Calu3 (cell line): ENCODE measurements around the gene CDH13. TPM values are rescaled to one million over a fixed set of nuclear protein-coding genes. Genes with fewer than 3 reads are reported as not detected.

Experiments
- BruUV-seq: library from RNA; stranded (reverse); fragments of 400-500 nt; replicated peaks from 2 replicates; lab custom pipeline; 2021; lab: Mats Ljungman, UMichigan
- CTCF ChIA-PET: fragments of 300-600 bp; sonication (Branson Sonifier 250); formaldehyde crosslinking; loops from one replicate; lab custom pipeline; 2022; ENCODE audit warnings: antibody characterized with exemption; lab: Charles Lee
- DNase-seq: peaks from one replicate; pipeline ENCODE4 v3.0.0; 2022
- H3K27ac Mint-ChIP-seq: one replicate; pipeline ENCODE4 v1.8.0; 2022; ENCODE audit warnings: mixed read lengths; ENCODE audit not compliant: unreplicated experiment
- H3K27me3 Mint-ChIP-seq: one replicate; pipeline ENCODE4 v1.8.0; 2022; ENCODE audit warnings: mixed read lengths; ENCODE audit not compliant: unreplicated experiment
- H3K36me3 Mint-ChIP-seq: one replicate; pipeline ENCODE4 v1.8.0; 2022; ENCODE audit warnings: mild to moderate bottlenecking, moderate library complexity, mixed read lengths; ENCODE audit not compliant: insufficient read depth, unreplicated experiment
- H3K4me1 Mint-ChIP-seq: one replicate; pipeline ENCODE4 v1.8.0; 2022; ENCODE audit warnings: mild to moderate bottlenecking, low read depth, mixed read lengths; ENCODE audit not compliant: unreplicated experiment
- H3K4me3 Mint-ChIP-seq: one replicate; pipeline ENCODE4 v1.8.0; 2022; ENCODE audit warnings: mild to moderate bottlenecking, low read depth, moderate library complexity, mixed read lengths; ENCODE audit not compliant: unreplicated experiment
- H3K9me3 Mint-ChIP-seq: one replicate; pipeline ENCODE4 v1.8.0; 2022; ENCODE audit warnings: low read depth, mixed read lengths; ENCODE audit not compliant: unreplicated experiment
- intact Hi-C: fragments of 100-400 bp; cut with micrococcal nuclease; formaldehyde crosslinking; loops from one replicate; pipeline ENCODE4 v1.10.0; 2022; ENCODE audit not compliant: unreplicated experiment
- total RNA-seq: library from RNA; stranded (reverse); gene quantifications from 2 replicates; pipeline ENCODE4 v1.2.3, GENCODE V29; 2022
- TF ChIP-seq, protein P1 (sequence below): fragments of 200-600 bp; IDR thresholded peaks from one replicate; pipeline ENCODE4 v1.8.0; 2022; ENCODE audit warnings: antibody characterized with exemption; ENCODE audit not compliant: unreplicated experiment

The CDH13 gene
- total RNA-seq, 1 experiment from 2014 or later: not detected

GRCh38 chr16:82603784-82604411, 22.9 kb upstream of the CDH13 start:
- Mint-ChIP-seq H3K27me3 (no peaks in the 10 kb centered on the region), H3K27ac (no peak overlapping the region), H3K4me1 (no peaks in the 10 kb centered on the region), H3K4me3 (no peak overlapping the region), H3K9me3 (peaks cover 2% of the 10 kb centered on the region), H3K36me3 (no peaks in the 10 kb centered on the region)
- TF ChIP-seq, protein P1, sequence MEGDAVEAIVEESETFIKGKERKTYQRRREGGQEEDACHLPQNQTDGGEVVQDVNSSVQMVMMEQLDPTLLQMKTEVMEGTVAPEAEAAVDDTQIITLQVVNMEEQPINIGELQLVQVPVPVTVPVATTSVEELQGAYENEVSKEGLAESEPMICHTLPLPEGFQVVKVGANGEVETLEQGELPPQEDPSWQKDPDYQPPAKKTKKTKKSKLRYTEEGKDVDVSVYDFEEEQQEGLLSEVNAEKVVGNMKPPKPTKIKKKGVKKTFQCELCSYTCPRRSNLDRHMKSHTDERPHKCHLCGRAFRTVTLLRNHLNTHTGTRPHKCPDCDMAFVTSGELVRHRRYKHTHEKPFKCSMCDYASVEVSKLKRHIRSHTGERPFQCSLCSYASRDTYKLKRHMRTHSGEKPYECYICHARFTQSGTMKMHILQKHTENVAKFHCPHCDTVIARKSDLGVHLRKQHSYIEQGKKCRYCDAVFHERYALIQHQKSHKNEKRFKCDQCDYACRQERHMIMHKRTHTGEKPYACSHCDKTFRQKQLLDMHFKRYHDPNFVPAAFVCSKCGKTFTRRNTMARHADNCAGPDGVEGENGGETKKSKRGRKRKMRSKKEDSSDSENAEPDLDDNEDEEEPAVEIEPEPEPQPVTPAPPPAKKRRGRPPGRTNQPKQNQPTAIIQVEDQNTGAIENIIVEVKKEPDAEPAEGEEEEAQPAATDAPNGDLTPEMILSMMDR: no peak
- intact Hi-C loops: no loop called here
- CTCF ChIA-PET: interaction anchor here (0.9 to 1.0 kb wide), 2 partner anchors 110 to 339 kb away, joined by 4 to 10 read pairs; no protein-coding TSS in a partner anchor
- peak; percentile 21 for DNase-seq
- no TSS peak for BruUV-seq

DNA sequence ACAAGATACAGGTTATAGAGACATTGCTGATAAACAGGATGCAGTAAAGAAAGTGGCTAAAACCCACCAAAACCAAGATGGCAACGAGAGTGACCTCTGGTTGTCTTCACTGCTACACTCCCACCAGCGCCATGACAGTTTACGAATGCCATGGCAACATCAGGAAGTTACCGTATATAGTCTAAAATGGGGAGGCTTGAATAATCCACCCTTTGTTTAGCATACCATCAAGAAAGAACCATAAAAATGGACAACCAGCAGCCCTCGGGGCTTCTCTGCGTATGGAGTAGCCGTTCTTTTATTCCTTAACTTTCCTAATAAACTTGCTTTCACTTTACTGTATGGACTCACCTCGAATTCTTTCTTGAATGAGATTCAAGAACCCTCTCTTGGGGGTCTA, 21.7 kb upstream of the CDH13 start:
- H3K27ac Mint-ChIP-seq: no peak overlapping the region
- H3K4me3 Mint-ChIP-seq: no peak overlapping the region
- H3K27me3 Mint-ChIP-seq: no peaks in the 10 kb centered on the region
- TF ChIP-seq, protein P1: no peak
- no peaks in the 10 kb centered on the region for H3K4me1 Mint-ChIP-seq
- CTCF ChIA-PET: no interaction called here
- DNase-seq: no peak
- intact Hi-C loops: no loop called here
- peaks cover 3% of the 10 kb centered on the region for H3K9me3 Mint-ChIP-seq
- no TSS peak for BruUV-seq
- H3K36me3 Mint-ChIP-seq: no peaks in the 10 kb centered on the region

DNA sequence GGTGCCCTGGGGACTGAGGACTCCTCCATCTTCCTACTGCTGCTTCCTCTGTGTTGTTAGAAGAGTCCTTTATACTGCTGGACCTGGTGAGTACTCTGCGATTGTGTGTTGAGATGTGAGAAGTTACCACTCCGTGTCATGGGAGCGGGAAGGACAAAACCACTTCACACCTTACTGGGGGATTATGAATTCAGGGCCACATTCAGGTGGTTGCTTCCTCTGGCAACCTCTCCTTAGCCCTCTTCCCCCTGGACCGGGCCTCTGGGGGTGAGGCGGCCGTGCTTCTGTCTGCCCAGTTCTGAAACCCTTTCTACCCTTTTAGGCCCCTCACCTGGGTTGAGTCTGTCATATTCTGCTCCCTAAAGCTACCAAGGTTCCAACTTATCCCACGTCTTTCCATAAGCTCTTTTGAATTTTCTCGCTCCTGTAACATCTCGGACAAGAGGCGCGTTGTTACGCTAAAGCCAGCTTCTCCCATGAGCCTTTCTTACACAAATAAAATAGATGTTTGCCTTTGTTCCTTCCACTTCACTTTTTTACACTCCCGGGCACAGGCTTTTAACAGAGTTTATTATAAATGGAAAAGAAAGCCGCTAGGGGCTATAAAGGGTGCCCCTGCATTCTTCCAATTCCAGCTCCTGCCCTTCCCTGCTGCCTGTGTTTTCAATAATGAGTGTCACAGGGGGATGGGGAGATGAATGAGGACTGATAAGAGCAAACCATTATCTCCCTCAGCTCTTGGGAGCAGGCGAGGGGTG, 20.7 kb upstream of the CDH13 start:
- H3K9me3 Mint-ChIP-seq: peaks cover 3% of the 10 kb centered on the region
- intact Hi-C loops: no loop called here

DNA sequence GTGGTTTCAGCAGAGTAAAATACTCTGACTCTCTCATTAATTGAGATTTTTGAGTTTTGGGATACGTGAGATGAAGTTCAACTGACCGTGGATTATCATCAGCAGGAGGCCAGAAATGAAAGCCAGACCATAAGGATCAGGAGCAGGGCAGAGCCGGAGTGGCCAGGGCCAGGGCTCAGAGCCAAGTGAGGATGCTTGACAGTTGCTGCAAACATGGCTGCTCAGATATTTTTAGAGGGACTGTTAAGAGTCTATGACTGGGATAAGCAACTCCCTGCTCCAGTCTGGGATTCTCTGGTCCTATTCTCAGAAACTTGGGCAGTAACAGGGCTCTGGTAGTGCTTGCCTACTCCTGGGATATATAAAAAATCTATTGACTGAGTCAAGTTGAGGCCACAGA, 17.6 kb upstream of the CDH13 start:
- CTCF ChIA-PET: no interaction called here

More for the DNA sequence above, 20.7 kb upstream of the CDH13 start:
- TF ChIP-seq, protein P1: no peak
- Mint-ChIP-seq H3K27me3 (no peaks in the 10 kb centered on the region), H3K4me1 (no peaks in the 10 kb centered on the region), H3K36me3 (no peaks in the 10 kb centered on the region), H3K27ac (no peak overlapping the region), H3K4me3 (no peak overlapping the region)
- CTCF ChIA-PET: no interaction called here
- BruUV-seq: no TSS peak
- no peak for DNase-seq

More for the DNA sequence above, 17.6 kb upstream of the CDH13 start:
- H3K9me3 Mint-ChIP-seq: peaks cover 9% of the 10 kb centered on the region
- H3K36me3 Mint-ChIP-seq: no peaks in the 10 kb centered on the region
- no peaks in the 10 kb centered on the region for H3K4me1 Mint-ChIP-seq
- H3K4me3 Mint-ChIP-seq: no peak overlapping the region
- peaks cover 10% of the 10 kb centered on the region for H3K27me3 Mint-ChIP-seq
- H3K27ac Mint-ChIP-seq: no peak overlapping the region
- BruUV-seq: no TSS peak
- TF ChIP-seq, protein P1: no peak
- no peak for DNase-seq
- intact Hi-C loops: no loop called here
